Stimulated activated CD4-positive, alpha-beta T cell treated with anti-CD3 and anti-CD28 coated beads, TNF-alpha, amount 100 ng/mL, for 1 hour (primary cell): ENCODE data around the gene AKAP8L.

Experiments
- DNase-seq, 3 donors: peaks; one replicate each; pipeline ENCODE4 v3.0.0-alpha.2; 2020; ENCODE audit warnings: low read depth in 3 of 3, low spot score in 1 of 3

The AKAP8L gene

DNA sequence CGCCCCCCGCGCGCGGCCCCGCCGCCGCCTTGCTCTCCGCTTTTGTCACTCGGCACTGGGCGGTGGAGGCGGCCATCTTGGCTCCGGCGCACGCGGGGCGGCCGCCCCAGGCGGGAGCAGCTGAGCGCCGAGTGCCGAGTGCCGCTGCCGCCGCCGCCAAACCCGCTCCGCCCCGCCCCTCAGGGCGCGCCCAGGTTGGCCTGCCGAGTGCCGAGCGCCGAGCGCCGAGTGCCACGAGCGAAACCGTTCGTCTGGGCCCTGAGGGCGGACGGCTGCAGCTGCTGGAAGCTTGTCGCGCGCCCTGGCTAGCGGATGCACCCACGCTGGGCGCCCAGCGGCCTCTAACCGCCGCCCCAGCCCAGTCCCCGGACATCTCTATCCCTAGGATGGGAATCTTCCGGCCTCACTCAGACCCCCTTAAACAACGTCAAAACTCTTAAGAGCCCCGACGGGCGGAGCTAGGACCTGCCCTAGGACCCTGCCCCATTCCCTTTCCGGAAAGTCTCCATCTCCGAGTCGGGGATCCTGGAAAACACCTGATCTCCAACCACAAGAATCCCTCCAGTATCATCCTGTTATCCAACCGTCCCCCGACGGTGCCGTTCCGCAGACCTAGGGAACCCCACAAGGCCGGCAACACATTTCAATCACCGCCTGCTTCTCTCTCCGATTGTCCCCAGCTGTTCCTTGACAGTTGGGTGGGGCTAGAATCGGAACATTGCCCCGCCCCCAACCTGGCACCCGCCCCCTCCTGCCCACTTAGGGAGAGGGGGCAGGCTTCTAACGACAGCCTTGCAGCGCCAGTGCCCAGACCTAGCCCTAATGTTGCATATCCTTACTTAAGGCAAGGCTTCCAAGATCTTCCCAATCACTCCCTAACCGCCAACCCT lies 14.1 kb upstream of the AKAP8L start:
- DNase-seq: peak; percentile 78 to 88 (median 86)

DNA sequence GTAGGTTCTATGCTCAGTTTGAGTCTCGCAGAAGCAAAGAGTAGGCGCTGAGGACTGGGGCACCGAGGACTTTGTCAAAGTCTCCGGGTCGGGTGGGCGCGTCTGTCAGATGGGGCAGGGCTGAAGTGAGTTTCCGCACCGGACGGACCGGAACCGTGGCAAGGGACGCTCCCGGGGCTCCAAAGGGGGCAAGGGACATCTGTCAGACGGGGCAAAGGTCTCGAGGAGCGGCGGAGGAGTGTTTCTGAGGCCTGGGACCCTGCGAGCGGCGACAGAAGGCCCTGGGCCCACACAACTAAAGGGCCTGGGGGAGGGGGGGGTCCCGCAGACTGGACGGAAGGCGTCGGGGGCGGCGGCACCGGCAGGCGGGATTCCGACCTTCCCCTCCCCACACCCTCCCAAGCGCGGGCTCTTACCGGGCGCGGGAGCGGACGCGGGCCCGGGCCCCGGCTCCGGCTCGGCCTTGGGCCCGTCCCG lies 13.3 kb upstream of the AKAP8L start:
- DNase-seq: peak in 1 of 3 donors; percentile 23

DNA sequence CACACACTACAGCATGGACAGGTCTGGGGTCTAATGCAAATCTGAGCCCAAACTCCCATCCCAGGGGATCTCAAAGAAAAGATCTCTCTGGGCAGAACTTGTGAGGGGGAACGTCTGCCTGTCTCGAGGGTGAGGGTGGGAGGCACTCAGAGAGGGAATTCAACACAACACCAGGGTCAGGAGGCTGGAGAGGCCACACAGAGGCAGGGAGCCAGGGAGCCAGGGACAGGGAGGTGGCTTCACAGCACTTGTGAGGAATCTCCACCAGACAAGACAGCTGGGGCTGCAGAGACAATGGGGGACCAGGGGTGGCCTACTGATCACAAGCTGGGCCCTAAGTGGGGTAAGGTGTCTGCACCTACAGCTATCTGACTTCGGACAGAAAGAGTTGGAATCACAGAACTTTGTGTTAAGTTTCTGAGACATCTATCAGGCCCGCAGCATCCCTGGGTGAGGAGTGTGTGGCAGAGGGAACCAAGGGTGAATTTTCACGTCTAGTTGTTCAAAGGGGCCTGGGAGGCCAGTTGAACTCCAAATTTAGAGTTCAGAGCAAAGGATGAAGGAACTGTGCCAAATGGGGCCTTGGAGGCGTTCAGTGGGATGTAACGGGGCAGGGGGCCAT lies 12.7 kb upstream of the AKAP8L start:
- no peak for DNase-seq

DNA sequence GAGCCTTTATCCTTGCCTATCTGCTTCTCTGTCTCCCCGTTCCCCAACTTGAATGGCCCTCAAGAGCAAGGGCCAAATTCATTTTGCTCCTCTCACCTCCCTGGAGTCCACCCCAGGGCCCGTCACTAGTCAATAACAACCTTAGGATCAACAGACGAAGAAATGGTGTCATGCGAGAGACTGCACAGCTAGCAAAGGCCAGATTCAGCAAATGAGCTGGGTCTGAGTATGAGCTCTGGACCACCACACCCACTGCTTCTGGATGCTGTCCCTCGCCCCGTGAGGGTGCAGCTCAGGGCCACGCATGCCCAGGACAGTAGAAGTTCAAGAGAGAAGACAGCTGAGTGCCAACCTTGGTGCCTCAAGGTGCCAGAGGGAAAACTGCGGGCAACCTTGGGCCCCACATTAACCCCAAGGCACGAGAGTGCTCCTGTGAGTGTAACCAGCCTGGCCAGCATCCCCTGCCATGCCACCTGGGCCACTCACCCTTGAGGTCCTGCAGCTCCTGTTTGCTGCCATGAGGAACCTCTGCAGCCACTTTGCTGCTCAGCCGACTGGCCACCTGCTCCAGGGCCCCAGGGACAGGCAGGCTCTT lies 11.8 kb upstream of the AKAP8L start:
- no peak for DNase-seq

DNA sequence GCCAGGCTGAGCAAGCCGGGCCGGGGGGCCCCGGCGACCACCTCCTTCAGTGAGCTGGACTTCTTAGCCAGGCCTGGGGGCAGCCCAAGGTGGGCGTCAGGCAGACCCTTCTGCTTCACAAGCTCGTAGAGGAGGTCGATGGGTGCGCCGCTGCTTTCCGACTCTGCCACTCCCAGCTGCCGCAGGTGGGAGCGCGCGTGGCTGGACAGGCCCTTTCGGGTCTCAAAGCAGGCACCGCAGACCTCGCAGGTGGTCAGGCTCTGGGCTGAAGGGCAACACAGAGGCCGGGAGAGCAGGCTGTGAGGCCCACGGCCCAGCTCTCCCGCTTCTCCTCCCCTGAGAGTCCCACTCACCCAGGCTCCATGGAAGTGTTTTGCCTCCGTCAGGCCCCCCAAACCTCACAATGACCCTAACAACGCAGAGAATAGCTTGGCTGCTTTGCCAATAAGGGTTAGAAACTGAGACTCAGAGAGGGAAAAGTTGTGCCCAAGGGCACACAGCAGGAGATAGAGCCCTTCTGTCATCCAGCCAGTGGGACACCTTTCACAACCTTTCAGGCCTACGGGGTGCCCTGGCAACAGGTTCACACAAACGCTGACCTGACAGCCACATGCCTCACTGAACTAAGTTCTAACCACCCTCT lies 11.2 kb upstream of the AKAP8L start:
- no peak for DNase-seq

DNA sequence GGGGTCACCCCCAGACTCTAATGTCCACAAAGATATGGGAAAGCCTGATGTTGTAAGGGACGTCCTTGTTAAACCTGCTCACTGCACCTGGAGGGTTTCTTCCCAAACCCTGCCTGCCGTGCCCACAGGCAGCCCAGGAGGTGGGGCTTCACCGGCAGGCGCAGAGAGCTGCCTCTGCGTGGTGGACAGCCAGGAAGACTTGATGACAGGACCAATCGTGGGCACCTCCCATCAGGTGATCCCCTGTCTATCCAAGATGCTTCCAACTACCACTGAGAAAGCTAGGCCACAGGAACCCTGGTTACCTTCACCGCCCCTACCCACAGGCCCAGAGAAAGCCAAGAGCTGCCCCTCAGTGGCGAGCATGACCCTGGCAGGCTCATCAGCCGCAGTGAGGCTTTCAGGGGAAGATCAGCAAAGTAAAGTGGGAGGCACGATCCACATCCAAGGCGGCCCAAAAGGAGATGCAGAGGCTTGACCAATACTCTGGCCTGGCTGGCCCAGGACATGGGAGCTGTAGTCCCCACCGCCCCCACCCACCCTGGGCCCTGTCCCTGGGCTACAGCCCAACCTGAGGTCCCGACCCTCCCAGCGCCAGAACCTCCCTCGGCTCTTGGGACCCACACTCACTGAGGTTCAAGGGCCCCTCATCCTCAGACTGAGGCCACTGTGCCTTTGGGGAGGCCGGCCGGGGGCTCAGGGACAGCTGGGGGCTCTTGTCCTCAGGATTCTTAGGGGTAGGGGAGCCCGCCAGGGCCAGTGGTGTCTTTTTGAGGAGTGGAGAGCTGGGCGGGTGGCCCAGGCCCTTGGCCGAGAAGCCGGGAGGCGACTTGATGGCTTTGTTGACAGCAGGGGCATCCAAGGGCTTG lies 10.4 kb upstream of the AKAP8L start:
- no peak for DNase-seq

DNA sequence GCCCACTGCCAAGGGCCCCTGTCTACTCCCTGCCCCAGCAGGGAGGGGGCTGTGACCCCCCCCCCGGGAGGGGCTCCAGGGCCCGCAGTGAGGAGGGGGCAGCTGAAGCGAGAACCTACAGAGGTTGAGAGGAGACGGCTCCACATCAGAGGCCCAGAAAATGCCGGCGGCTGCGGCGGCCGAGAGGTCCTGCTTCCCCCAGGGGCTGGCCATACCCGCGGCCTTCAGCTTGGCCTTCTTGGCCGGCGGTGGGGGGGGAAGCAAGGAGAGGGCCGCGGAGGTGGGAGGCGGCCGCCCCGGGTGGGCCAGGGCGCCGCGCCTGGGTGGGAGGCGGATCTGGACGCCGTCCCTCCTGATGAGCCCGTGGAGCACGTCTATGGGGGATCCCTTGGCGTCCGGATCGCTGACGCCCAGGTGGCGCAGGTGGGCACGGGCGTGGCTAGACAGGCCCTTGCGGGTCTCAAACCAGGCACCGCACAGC lies 9.2 kb upstream of the AKAP8L start:
- no peak for DNase-seq

DNA sequence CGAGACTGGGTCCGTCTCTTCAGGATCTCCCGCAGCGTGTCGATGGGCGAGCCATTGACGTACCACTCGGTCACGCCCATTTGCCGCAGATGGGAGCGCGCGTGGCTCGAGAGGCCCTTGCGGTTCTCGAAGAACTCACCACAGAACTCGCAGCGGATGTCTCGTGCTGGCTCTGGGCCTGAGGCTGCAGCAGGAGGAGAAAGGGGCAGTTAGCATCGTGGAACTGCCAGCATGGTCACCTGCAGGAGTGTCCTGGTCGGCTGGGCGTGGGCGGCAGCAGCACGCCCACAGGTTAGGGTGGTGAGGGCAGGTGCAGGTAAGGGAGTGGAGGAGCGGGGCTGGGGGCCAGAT lies 8.5 kb upstream of the AKAP8L start:
- DNase-seq: no peak

DNA sequence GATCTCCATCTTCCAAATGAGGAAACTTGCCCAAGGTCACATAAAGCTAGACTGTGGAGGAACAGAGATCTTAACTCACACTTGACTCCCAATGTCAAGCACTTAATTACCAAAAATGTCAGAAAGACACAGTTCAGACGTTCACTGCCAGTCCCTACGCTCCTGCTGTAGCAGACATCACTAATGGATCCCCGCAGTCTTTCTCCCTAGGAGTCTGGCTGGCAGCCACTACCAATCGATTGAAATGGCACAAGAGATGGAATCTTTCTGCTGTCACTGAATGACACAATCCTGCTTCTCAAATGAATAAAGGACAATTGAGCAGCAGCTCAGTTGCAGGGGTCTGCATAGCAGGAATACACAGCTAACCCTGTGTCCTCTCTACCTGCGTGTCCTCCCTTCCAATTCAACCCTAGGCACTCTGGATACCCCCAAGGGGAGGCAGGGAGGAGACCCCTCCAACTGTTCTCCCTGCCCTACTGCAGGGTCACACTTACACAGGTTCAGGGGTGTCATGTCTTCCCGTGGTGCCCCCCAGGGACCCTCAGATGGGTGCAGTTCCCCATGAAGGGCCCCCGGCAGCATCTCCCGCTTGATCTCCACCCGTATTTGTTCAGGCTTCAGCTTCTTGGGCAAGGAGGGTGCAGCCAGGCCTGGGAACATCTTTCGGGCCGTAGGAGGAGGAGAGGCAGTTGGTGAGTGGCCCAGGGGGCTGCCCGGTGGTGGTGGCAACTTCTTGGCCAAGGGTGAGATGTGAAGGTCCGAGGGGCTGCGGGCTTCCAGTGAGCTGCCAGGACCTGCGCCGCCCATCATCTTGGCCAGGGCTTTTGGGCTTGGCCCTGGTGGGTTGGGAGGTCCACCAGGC lies 7.9 kb upstream of the AKAP8L start:
- DNase-seq: no peak

DNA sequence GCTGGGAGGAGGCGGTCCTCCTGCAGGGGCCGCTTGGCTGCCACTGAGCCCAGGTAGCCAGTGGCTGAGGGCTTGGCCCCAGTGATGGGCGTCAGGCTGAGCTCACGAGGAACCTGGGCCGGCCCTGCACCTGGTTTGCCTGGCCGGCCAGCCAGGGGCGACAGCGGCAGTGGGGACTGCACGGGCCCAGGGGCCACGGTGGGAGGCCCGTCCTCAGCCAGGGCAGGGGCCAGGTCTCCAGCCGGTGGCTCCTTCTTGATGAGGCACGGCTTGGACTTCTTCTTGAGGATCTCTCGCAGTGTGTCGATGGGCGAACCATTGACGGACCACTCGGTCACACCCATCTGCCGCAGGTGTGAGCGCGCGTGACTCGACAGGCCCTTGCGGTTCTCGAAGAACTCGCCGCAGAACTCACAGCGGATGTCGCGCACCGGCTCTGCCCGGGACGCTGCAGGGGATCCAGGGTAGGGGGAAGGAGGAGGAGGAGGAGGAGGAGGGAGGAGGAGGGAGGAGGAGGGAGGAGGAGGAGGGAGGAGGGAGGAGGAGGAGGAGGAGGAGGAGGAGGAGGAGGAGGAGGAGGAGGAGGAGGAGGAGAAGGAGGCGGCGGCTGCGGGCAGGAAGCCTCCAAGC lies 6.6 kb upstream of the AKAP8L start:
- DNase-seq: no peak

DNA sequence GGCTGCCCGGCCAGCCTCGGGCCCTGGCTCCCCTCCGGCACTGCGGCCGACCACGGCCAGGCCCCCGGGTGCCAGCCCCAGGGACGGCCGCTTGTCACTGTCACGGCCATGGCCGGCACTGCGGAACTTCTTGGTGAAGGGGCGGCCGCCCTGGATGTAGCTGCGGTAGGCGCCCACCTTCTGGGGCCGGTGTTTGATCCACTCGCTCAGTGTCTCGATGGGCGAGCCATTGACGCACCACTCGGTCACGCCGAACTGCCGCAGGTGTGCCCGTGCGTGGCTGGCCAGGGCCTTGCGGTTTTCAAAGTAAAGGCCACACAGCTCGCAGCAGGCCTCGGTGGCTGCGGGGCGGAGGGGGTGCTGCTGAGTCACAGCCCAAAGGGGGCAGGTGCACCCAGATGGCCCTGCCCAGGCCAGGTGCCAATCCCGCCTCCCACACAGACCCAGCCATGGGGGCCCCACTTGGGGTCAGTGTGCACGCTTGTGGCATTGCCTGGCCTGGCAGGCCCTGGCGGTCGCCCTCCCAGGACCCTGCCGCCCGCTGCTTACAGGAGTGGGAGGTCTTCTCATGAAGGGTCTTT lies 6.0 kb upstream of the AKAP8L start:
- DNase-seq: no peak

DNA sequence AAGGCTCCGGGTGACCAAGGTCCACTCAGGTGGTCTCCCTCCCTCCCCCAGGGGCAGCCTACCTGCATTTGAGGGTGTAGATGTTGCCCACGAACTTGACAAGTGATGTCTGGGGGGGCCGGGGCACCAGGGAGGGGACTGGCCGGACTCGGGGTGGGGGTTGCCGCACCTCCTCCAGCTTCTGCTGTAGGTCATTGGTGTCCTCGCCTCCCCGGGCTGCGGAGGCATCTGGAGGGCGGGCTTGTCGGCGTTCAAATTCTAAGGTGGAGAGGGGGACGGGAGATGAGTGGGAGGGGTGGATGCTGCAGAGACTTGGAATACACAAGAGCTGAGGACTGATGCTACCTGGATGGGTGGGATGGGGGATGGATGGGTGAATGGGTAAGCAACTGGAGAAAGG lies 5.3 kb upstream of the AKAP8L start:
- DNase-seq: no peak

DNA sequence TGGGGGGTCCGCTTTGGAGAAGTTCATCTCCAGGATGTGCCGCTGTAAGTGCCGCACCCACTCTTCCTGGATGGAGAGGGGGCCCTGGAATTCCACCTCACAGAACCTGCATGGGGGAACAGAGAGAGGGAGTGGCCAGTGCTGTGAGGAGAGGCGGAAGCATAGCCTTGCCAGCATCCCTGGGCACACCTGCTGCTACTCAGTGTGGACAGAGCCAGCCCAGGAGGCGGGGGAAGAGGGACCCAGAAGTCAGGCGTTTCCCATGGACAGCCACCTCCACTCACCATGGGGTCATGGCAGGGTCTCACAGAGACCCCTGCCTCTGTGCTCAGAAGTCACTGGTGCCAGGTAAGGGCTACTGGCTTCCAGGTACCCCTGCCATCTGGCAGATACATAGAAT lies 4.3 kb upstream of the AKAP8L start:
- DNase-seq: no peak

DNA sequence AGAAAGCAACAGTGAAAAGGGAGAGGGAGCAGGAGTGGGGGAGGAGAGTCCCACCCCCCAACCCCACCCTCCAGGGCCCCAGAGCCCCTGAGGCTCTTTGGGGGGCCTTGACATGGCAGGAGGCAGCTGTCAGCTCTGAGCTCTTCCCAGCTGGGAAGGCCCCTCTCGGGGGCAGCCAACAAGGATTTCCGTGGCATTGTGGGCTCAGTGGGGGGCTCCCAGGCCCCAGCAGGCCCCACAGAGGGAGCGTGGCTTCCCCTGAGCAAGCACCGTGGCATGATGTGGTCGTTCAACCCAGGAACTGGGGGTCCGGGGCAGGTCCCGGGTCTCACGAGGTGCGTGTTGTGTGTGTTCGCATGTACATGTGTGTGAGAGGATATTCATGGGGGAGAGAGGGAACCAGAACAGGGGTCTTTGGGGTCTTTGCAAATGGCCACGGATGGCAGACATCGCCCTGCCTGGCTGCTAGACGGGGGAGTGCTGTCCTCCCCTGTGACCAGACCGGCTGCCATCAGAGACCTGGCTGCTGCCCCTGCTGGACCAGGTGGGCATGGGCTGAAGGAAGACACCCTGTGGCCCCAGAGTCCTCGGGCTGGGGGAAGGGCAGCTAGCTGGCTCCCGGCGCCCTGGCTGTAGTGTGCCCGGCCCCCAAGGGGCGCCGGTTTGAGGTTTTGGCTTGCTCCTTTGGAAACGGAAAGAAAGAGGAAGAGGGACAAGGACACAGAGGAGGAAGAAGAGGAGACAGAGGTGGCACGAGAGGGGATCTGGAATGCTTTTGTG lies 3.7 kb upstream of the AKAP8L start:
- DNase-seq: no peak

DNA sequence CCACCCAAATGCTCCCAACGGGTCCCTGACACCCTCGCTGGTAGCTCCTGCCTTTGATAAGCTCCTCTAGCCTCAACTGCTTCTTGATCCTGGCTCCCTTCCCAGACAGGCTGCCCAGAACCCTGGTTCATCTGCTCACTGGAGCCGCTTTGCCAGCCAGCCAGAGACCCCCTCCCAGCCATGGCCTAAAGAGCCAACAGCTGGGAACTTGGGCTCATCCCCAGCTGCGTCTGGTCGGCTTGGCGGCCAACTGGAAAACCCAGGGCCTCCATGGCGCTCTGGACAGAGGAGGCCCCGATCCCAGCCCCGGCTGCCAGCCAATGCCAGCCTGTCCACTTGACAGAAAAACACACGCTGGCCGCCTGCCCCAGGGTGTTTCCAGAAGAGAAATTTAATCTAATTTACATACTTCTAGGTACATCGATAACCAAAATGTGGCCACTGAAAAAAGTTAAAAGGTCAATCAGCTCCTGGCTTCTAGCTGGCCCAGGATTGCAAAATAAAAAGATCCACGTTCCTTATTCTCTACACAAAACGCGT lies 3.0 kb upstream of the AKAP8L start:
- DNase-seq: no peak

DNA sequence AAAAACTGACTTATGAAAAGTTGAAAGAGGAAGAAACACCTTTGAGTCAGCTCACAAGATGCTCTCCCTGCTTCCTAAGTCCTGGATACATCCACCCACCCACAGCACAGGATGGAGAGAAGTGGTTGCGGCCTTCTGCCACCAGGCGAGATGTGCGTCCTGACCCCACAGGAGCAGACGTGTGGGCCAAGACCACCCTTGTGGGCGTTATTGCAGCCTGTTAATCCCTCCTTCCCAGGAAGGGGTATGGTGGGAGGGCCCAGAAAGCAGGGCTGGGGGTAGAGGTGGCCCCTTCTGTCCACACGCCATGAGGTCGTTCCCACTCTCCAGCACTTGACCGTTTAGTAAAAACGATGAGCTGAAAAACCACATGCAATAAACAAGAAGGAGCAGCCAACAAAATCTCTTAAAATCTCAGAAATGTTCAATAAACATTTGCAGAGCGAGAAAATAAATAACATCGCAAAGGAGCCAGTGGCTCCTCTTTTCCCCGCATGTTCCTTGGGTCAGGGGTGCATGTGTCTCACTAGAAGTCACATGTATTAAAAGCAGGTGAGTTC lies 2.4 kb upstream of the AKAP8L start:
- no peak for DNase-seq

DNA sequence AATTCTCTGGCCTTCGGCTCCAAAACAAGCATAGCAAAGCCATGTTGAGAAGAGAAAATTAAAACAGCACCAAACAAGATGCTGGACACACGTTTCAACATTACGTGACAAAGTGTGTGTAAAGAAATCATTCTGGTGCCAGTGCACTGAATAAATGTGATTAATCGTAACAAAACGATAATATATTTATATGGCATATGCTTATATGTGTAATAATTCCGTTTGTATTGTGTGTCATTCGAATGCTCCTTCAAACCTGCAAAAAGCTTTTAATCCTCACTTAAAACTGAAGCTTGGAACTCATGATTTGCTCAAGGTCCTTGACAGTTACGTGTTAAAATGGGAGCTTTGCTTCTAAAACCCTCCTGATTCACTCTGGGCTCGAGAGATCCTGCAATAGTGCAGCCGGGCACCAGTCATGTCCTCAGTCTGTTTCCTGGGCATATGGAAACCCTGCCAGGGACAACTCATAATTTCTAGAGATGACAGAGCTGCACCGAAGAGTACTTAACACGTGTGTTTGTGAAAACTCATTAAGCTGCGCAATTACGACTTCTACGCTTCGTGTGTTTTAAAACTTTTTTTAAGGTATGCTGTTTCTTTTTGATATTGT lies 731 bp upstream of the AKAP8L start:
- DNase-seq: no peak
